ENCODE results near the gene IL21R. TPM values are rescaled to one million over a fixed set of nuclear protein-coding genes. Genes with fewer than 3 reads are reported as not detected.
A peak's percentile ranks its signal among the peaks of the same experiment; 100 is the strongest.

IL21R gene
- total RNA-seq, 1 experiment from 2014 or later = 4.6 TPM

DNA sequence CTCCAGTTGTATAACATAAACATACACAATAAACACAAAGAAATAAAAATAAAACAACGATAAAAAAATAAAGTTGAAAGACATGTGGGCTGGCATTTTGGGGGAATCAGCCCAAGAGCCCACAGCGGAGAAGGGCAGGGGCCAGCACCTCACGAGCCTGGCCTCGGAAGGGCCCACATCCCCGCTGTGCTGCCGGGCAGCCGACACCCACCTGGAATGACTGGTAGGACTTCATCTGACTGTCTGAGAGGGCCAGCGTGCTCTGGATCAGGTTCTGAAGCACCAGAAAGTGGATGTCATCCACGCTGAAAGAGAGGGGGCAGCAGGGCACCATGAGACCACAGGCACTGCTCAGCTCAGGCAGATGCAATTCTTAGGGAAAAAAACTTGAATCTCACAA, 74.3 kb downstream of the IL21R start:
- DNase-seq = no peak
- Histone ChIP-seq H3K4me3 (no peak overlapping the region), H3K27ac (0 out of 2 replicates have a peak overlapping the region, but pooled peaks have one; percentile 3), H3K36me3 (peaks cover 70% of the 10 kb centered on the region), H3K9me3 (replicated peaks) (no peaks in the 10 kb centered on the region), H3K4me1 (peaks cover 6% of the 10 kb centered on the region; the same call in 1 of the 2 replicates), H3K27me3 (no peaks in the 10 kb centered on the region)

DNA sequence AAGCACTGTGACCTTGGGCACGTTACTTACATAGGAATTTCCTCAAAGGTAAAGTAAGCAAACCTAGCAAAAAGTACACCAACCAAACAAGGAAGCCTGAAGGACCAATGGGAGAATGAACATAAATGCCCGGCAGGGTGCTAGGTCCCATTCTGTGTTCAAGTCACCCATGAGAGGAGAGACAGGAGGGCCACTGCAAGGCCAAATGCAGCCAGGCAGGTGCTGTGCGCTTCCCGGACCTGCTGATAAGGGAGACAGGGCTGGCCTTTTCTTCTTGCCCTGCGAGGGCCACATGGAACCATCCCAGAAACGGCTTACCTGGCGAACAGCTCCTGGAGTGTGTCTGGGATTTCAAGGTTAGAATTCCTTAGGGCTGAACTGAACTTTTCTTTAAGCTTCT, 78.8 kb downstream of the IL21R start:
- no peak overlapping the region for H3K4me3 ChIP-seq
- no peaks in the 10 kb centered on the region for H3K9me3 ChIP-seq (replicated peaks)
- H3K27me3 ChIP-seq = no peaks in the 10 kb centered on the region
- DNase-seq = no peak
- H3K27ac ChIP-seq = no peak overlapping the region
- H3K4me1 ChIP-seq = peaks cover 5% of the 10 kb centered on the region; the same call in 1 of the 2 replicates
- H3K36me3 ChIP-seq = peaks cover 76% of the 10 kb centered on the region

DNA sequence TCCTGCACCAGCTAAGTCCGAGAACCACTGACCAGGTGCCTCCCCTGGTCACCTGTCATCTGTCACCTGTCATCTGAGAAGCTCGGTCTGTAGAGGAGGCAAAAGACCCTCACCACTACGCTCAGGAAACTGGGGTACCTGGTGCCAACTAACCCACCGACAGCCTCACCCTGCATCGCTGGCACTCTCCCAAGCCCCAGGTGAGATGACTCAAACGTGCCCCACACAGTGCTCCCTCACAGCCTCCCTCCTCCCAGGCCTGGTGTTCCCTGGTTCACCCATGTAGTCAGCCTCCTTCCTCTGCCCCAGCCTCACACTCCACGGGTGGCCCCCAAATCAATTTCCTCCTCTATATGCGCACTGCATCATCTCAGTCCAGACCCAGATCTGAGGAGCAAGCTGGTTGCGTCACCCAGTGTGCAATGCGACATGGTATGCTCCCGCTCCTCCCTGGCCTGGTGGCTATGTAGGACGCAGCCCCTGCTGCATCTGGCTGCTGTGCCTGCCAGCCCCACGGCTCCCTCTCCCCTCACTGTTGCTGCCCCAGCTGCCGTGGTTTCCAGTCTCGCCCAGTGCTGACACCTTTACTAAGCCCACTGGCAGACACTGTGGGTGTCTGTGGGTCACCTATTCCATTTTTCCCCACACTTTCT, 79.4 kb downstream of the IL21R start:
- Histone ChIP-seq H3K36me3 (peaks cover 79% of the 10 kb centered on the region), H3K4me3 (no peak overlapping the region), H3K27me3 (no peaks in the 10 kb centered on the region), H3K27ac (no peak overlapping the region), H3K4me1 (no peaks in the 10 kb centered on the region; the same call in 1 of the 2 replicates), H3K9me3 (replicated peaks) (no peaks in the 10 kb centered on the region)
- DNase-seq = no peak

DNA sequence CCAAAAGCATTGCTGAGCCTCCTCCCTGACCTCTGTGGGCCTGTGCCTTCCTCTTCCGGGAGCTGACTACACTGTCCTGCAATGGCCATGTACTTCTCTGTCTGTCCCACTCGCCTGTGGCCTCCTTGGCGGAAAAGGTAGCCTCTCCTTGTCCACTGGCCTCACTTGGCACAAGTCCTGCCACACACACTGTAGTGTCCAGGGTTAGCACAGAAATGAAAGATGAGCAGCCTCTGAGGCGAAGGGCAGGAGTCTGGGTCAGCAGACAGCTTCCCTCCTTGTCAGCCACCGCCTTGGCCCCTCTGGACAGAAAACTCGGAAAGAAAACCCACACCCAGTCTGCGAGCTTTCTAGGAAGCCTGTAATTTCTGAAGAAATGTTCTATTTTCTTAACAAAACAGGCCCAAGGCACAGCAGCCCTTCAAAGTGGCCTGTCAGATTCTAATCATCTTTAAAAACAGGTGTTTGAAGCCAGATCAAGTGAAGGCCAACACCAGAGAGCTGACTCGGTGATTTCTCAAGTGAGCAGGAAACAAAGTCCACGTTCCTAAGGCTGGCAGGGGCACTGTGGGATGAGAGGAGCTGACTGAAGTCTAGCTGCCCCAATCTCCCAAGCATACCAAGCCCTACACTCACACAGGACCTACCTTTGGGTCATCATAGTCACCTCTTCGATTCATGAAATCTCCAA, 80.6 kb downstream of the IL21R start:
- peaks cover 75% of the 10 kb centered on the region for H3K36me3 ChIP-seq
- no peaks in the 10 kb centered on the region for H3K9me3 ChIP-seq (replicated peaks)
- H3K27ac ChIP-seq = no peak overlapping the region
- DNase-seq = no peak
- no peak overlapping the region for H3K4me3 ChIP-seq
- H3K27me3 ChIP-seq = no peaks in the 10 kb centered on the region
- H3K4me1 ChIP-seq = no peaks in the 10 kb centered on the region

DNA sequence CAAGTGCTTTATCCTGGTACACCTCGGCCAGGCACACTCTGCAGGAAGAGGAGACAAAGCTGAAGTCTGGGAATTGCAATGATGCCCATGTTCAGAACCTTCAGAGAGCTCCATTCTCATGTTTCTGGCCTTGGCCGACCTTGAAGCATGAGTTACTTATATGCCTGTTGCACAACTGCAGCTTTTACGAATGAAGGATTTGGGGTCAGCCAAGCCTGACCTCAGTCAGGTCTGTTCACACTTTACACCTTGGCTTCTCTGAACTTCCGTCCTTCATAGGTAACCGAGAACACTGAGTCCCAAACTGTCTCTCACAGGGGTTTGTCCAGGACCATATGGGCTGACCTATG, 81.1 kb downstream of the IL21R start:
- no peak overlapping the region for H3K4me3 ChIP-seq
- no peaks in the 10 kb centered on the region for H3K4me1 ChIP-seq
- no peaks in the 10 kb centered on the region for H3K27me3 ChIP-seq
- H3K27ac ChIP-seq = no peak overlapping the region
- peaks cover 73% of the 10 kb centered on the region for H3K36me3 ChIP-seq
- no peaks in the 10 kb centered on the region for H3K9me3 ChIP-seq (replicated peaks)
- no peak for DNase-seq

DNA sequence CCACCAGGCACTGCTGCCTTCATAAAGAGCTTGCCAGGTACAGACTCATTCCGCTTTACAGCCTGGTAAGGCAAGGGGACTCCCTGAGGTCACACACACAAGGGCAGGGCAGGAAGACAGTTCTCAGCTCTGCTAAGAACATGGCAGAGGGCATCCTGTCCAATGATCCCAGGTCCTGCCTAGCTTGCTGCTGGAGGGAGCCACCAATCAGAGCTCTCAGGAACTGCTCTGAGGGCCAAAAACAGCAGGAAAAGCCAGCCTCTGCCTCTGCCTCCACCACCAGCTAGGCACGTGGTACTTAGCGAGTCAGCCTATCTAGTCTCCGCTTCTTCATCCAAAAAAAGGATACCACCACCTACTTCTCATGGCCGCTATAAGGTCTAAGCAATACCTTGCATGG, 81.7 kb downstream of the IL21R start:
- Histone ChIP-seq H3K36me3 (peaks cover 73% of the 10 kb centered on the region), H3K4me3 (no peak overlapping the region), H3K4me1 (no peaks in the 10 kb centered on the region), H3K9me3 (replicated peaks) (no peaks in the 10 kb centered on the region), H3K27me3 (no peaks in the 10 kb centered on the region), H3K27ac (no peak overlapping the region)
- no peak for DNase-seq

DNA sequence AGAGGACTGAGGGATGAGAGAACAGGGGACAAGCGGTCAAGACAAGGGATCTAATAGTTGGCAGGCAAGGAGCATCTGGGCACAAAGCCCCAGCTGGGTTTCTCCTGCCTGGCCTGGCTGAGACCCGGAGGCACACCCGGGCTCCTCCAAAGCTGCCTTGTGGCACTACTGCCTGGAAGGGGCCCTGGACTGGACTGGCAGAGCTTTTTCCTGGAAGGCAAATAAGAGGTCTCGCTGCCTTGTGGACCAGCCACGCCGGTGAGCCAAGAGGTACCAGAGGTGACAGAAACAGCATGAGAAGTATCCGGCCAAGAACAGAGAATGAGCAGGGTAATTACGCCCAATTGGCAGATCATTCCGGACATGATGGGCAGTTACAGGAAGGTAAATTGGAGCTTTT, 83.2 kb downstream of the IL21R start:
- no peaks in the 10 kb centered on the region for H3K27me3 ChIP-seq
- no peak overlapping the region for H3K27ac ChIP-seq
- no peaks in the 10 kb centered on the region for H3K4me1 ChIP-seq
- no peak overlapping the region for H3K4me3 ChIP-seq
- no peak for DNase-seq
- H3K36me3 ChIP-seq = peaks cover 74% of the 10 kb centered on the region
- no peaks in the 10 kb centered on the region for H3K9me3 ChIP-seq (replicated peaks)

DNA sequence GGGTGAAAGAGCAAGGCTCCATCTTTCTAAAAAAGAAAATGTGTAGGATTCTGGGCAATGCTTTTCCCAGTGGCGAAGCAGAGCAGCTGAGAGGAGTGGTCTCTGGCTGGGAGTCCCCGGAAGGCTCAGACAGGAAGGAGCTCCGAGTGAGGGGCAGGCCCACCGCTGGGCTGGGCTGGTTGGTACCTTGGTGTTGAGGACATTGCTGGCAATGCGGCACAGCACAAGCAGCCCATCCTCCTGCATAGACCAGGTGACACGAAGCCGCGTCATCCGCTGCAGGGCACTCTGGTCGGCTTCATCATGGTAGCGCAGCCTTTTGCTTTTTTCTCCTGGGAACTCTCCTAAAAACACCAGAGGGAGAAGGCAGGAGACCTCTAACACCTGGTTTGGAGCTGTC, 83.8 kb downstream of the IL21R start:
- Histone ChIP-seq H3K36me3 (peaks cover 72% of the 10 kb centered on the region), H3K4me3 (no peak overlapping the region)

DNA sequence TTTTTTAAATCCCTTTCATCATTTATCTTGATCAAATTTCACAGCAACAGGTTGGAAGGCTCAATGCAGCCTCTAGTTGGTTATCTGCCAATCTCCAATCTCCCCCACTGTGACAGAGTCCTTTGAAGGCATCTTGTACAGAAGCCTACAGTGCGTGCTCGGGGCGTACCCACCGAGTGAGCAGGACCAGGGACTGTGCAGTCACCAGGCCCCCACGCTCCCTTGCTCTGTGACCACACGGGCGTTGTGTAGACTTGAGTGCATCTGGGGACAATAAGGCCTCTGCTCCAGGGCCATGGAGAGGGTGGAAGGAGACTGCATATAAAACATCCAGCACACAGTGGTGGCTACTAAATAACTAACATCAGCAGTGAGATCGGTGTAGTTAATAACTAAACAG, 84.4 kb downstream of the IL21R start:
- H3K36me3 ChIP-seq = peaks cover 73% of the 10 kb centered on the region
- DNase-seq = no peak
- H3K27me3 ChIP-seq = no peaks in the 10 kb centered on the region
- H3K9me3 ChIP-seq (replicated peaks) = no peaks in the 10 kb centered on the region
- H3K4me1 ChIP-seq = no peaks in the 10 kb centered on the region
- no peak overlapping the region for H3K27ac ChIP-seq
- no peak overlapping the region for H3K4me3 ChIP-seq

More for the DNA sequence above, 83.8 kb downstream of the IL21R start:
- no peaks in the 10 kb centered on the region for H3K9me3 ChIP-seq (replicated peaks)
- H3K4me1 ChIP-seq = no peaks in the 10 kb centered on the region
- DNase-seq = no peak
- no peaks in the 10 kb centered on the region for H3K27me3 ChIP-seq
- no peak overlapping the region for H3K27ac ChIP-seq

DNA sequence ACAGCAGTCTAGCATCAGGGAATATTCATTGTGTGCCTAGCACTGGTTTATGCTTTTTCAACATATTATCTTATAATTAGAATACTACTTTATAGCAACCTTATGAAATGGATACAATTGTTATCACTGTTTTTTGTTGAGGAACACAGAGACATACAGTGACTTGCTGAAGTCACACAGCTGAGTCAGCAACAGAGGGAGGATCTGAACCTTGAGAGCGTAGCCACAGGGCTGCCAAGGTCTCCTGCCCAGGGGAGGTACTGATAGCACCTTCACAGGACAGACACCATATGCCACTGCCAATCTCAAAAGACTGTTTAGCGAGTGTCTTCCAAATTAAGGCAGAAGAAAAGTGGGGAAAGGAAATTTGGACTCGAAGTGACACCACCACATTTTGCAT, 84.8 kb downstream of the IL21R start:
- Histone ChIP-seq H3K27me3 (no peaks in the 10 kb centered on the region), H3K4me3 (no peak overlapping the region), H3K4me1 (no peaks in the 10 kb centered on the region), H3K36me3 (peaks cover 71% of the 10 kb centered on the region), H3K9me3 (replicated peaks) (no peaks in the 10 kb centered on the region), H3K27ac (no peak overlapping the region)
- DNase-seq = no peak

DNA sequence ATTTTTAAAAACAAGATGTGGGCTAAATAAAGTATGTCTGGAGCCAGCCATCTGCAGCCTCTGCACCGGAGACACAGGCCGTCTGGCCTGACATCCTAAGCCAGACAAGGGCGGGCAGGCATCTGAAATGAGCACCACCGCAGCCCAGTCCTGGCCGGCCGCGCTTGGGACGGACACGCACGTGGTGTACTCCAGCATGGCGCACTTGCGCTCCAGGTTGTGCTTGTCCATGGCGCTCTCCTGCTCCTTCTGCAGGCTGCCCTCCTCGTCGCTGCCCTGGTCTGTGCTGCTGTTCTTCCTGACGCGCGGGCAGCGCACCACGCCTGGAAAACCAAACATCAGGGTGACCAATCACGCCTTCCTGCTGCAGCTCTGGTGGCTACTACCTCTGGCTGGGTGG, 87.4 kb downstream of the IL21R start:
- Histone ChIP-seq H3K4me3 (no peak overlapping the region), H3K9me3 (replicated peaks) (no peaks in the 10 kb centered on the region), H3K4me1 (no peaks in the 10 kb centered on the region), H3K27ac (no peak overlapping the region), H3K36me3 (peaks cover 64% of the 10 kb centered on the region), H3K27me3 (no peaks in the 10 kb centered on the region)
- DNase-seq = no peak

DNA sequence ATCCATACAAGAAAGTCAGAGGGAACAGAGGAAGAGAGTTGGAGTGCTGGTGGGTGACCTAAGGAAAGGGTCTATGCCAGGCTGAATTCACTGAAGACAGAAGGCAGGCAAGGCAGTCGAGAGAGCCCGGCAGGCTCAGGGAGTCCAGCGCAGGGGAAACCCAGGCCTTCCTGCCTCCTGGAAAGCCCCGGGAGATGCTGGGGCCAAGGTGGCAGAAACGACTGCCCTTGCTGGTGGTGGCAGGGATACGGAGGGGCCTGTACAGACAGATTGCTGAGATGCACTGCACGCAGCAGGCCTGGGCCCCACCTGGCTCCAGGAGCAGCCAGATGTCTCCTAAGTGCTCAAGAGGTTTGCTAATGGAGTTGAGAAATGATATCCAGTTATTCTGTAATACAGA, 87.9 kb downstream of the IL21R start:
- Histone ChIP-seq H3K27me3 (no peaks in the 10 kb centered on the region), H3K27ac (no peak overlapping the region), H3K36me3 (peaks cover 64% of the 10 kb centered on the region), H3K4me3 (no peak overlapping the region), H3K9me3 (replicated peaks) (no peaks in the 10 kb centered on the region), H3K4me1 (no peaks in the 10 kb centered on the region)
- DNase-seq = no peak

DNA sequence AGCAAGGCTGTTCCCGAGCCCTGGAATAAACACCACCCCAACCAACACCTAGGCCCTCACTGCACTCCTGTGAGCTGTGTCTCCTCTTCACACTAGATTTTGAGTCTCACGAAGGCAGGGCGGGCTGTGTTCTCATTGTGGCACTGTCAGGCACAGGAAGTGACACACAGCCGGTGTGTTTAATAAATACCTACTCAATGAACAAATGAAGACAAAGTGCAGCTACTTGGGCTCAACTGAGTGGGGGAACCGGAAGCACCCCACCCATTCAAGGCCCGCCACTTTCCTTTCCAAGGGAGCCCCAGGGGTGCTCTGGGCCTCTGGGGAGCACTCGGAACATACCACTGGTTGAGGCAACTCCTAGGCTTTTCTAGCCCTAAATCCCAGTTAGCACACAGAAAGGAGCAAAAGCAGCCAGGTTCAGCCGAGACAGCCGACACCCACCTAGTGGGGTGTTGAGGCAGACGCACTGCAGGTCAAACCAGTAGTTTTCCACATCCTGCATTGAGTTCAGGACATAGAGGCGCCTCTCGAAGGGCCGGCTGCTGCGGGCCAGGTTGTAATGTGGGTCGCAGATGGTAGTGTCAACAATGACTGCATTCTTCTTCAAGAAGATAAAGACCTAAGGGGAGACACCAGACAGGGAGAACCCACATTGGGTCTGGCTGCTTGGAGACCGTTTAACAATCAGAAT, 90.1 kb downstream of the IL21R start:
- H3K27ac ChIP-seq = no peak overlapping the region
- no peak for DNase-seq
- peaks cover 54% of the 10 kb centered on the region for H3K36me3 ChIP-seq
- no peaks in the 10 kb centered on the region for H3K4me1 ChIP-seq
- H3K4me3 ChIP-seq = no peak overlapping the region
- no peaks in the 10 kb centered on the region for H3K27me3 ChIP-seq
- no peaks in the 10 kb centered on the region for H3K9me3 ChIP-seq (replicated peaks)

DNA sequence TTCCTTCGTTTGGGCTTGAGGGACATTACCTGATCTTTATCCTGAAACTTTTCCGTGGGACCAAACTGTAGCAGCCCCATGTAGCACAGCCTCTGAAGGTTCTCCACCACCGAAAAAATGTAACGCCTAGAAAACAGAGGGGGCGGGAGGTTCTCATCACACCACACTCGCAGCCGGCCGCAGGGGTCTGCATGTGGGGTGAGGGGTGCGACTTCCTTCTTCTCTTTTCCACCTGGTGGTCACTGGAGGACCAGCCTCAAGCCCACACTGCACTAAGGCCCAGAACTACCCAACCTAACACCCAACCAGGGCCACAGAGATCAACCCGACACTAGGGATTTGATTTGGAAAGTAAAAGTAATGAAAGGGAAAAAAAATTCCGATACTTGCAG, 90.6 kb downstream of the IL21R start:
- no peaks in the 10 kb centered on the region for H3K27me3 ChIP-seq
- H3K36me3 ChIP-seq = peaks cover 58% of the 10 kb centered on the region
- no peaks in the 10 kb centered on the region for H3K9me3 ChIP-seq (replicated peaks)
- H3K4me1 ChIP-seq = no peaks in the 10 kb centered on the region
- DNase-seq = no peak
- H3K4me3 ChIP-seq = no peak overlapping the region
- no peak overlapping the region for H3K27ac ChIP-seq

DNA sequence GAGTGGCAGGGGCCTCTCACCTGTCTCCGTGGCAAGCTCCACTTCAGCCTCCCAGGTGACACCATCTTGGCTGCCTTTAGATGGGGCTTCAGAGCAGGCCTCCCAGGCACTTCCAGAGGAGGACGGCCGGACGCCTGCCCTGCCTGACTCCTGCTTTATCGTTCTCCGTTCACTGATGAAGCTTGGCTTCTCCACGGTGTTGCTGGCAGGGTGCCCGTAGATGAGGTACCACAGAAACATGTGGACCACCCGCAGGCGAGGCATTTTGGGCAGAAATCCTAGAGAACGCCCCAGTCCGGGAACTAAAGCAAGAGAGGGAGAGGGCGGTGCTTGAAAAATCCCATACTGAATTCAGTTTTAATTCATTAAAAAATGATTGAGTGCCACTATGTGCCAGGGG, 93.2 kb downstream of the IL21R start:
- peaks cover 49% of the 10 kb centered on the region for H3K36me3 ChIP-seq
- no peaks in the 10 kb centered on the region for H3K9me3 ChIP-seq (replicated peaks)
- DNase-seq = peak; percentile 14 to 32
- H3K27ac ChIP-seq = no peak overlapping the region
- no peaks in the 10 kb centered on the region for H3K27me3 ChIP-seq
- H3K4me3 ChIP-seq = no peak overlapping the region
- H3K4me1 ChIP-seq = no peaks in the 10 kb centered on the region
